VCaP (cell line): ENCODE results near the gene SLCO3A1.

Source experiments
- H3K27ac ChIP-seq: fragments of 450-650 bp; 2 replicates; pipeline ENCODE4 v1.5.1; 2017
- CTCF ChIP-seq: fragments of 450-650 bp; conservative IDR thresholded peaks from 2 replicates; pipeline ENCODE4 v1.5.1; 2017; ENCODE audit warnings: mild to moderate bottlenecking, moderate library complexity

Gene SLCO3A1

GRCh38 chr15:91927585-91927984 lies 74.1 kb downstream of the SLCO3A1 start:
- TF ChIP-seq CTCF = no peak
- H3K27ac ChIP-seq = no peak overlapping the region

DNA sequence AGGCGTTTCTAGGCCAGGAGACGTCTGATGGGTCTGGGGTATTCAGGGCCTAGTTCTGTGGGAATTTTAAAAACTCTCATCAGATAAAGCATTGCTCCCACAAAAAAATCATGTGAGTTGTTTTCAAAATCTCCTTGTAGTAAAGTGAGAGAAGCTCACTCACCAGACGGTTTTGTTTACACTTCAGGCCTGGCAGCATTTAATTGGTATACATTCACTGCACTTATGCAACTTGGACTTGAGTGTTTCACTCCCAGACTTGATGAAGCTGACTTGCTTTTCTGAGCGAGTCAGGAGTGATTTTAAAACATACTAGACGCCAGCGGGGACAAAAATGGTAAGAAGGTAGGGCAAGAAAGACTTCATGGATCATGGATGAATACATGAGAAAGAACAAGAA lies 75.2 kb downstream of the SLCO3A1 start:
- TF ChIP-seq CTCF = no peak
- no peak overlapping the region for H3K27ac ChIP-seq

GRCh38 chr15:91929509-91929908 lies 76.0 kb downstream of the SLCO3A1 start:
- no peak for TF ChIP-seq CTCF
- H3K27ac ChIP-seq = no peak overlapping the region

- no peak for TF ChIP-seq CTCF
- no peak overlapping the region for H3K27ac ChIP-seq
Observed at GRCh38 chr15:91930092-91930491, 76.6 kb downstream of the SLCO3A1 start.

- no peak for TF ChIP-seq CTCF
- H3K27ac ChIP-seq = no peak overlapping the region
Observed at GRCh38 chr15:91936182-91936775, 82.8 kb downstream of the SLCO3A1 start.

DNA sequence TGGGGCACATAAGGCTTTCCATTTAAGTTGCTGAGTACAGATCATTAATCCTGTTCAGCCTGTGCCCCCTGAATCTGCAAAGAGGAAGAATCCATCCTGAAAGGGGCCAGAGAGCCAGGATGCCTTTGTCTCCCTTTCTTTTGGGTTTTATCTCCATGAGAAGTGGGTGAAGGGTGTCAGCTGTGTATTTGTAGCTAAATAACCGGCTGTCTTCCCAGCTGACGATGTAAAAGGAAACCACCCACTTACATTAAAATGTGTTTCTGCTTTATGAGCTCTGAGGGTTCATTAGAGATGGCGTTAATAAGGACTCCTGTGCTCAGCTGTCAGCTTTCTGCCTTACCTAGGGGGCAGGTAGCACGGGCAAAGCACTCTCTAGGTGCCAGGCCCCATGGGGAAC lies 83.4 kb downstream of the SLCO3A1 start:
- TF ChIP-seq CTCF = no peak
- no peak overlapping the region for H3K27ac ChIP-seq

DNA sequence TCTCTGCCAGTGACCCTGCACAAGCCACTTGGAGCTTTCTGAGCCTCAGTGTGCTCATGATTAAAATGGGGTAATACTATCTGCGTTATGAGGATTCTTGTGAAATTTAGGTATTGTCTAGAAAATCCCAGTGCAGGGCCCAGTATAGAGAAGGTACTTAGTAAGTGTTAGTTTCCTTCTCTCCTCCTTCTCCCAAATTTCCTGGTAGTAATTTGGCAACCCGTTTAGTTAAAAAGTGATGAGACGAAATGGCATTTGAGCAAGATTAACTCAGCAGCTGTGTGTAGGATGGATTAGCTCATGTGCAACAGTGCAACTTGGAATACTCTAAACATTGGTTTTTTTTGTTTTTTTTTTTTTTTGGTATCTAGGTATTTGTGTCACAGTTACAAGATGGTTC lies 84.6 kb downstream of the SLCO3A1 start:
- TF ChIP-seq CTCF = no peak
- H3K27ac ChIP-seq = no peak overlapping the region
